Breast epithelium (tissue), 3 donors: ENCODE data around the gene TPD52L2.

ENCODE experiments used
- POLR2A ChIP-seq: fragments of 450-650 bp; IDR thresholded peaks from one replicate; pipeline ENCODE4 v1.6.1; 2016; ENCODE audit warnings: antibody characterized with exemption, mild to moderate bottlenecking, moderate library complexity
- TF ChIP-seq, protein P1 (sequence below), 3 donors: fragments of 450-650 bp; IDR thresholded peaks; one replicate each; pipeline ENCODE4 v1.5.1; 2016 to 2017; ENCODE audit warnings: antibody characterized with exemption in 3 of 3, mild to moderate bottlenecking in 3 of 3, moderate library complexity in 3 of 3

DNA sequence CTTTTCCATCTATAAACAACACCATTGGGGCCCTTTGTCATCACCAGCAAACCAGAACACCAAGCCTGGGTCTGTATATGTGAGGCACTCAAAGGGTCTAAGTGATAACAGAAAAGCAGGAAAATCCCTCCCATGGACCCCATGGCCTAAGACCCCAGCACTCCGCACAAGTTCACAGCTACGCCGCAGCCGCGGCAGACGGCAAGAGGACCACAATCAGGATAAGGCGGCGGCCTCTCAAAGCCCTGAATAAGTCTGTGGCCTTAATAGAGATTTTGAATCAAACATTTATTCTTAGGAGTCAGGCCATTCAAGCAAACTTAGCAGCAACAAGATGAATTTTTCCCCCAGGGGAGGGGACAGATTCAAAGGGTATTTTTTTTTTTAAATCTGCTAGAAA lies 36.9 kb upstream of the TPD52L2 start:
- TF ChIP-seq, protein P1, sequence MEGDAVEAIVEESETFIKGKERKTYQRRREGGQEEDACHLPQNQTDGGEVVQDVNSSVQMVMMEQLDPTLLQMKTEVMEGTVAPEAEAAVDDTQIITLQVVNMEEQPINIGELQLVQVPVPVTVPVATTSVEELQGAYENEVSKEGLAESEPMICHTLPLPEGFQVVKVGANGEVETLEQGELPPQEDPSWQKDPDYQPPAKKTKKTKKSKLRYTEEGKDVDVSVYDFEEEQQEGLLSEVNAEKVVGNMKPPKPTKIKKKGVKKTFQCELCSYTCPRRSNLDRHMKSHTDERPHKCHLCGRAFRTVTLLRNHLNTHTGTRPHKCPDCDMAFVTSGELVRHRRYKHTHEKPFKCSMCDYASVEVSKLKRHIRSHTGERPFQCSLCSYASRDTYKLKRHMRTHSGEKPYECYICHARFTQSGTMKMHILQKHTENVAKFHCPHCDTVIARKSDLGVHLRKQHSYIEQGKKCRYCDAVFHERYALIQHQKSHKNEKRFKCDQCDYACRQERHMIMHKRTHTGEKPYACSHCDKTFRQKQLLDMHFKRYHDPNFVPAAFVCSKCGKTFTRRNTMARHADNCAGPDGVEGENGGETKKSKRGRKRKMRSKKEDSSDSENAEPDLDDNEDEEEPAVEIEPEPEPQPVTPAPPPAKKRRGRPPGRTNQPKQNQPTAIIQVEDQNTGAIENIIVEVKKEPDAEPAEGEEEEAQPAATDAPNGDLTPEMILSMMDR (IDR thresholded peaks at IDR 0.05) = no peak
- TF ChIP-seq POLR2A = no peak
